ENCODE measurements around the gene SYPL1.

The SYPL1 gene

DNA sequence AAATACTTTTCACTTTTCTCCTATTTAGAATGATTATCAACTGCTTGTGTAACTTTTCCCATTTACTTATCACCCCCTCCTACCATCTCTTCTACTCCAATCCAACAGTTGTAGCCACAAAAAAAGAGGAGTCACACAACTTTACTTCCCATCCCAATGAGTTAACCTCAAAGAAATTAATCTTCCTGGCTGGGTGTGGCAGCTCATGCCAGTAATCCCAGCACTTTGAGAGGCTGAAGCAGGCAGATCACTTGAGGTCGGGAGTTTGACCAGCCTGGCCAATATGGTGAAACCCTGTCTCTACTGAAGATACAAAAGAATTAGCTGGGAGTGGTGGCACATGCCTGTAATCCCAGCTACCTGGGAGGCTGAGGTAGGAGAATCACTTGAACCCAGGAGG, 19.9 kb downstream of the SYPL1 start:
- DNase-seq (ENCODE audit: low spot score), result no peak

GRCh38 chr7:106089647-106090046, 22.5 kb downstream of the SYPL1 start:
- no peak for DNase-seq (ENCODE audit: low spot score)

DNA sequence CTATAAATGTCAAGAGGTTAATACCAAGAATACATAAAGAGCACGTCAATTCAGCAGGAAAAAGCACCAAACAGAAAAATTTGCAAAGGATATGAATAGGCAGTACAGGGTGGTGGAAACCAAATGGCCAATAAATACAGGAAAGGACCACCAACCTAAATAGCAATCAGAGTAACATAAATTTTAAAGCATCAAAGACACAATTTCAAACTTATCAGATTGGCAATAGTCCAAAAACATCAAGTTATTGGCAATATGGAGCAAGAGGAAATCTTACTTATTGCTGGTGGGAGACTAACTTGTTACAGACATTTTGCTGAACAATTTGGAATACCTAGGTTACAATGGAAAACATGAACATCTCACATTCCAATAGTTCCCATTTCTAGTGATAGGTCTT, 24.1 kb downstream of the SYPL1 start:
- no peak for DNase-seq (ENCODE audit: low spot score)

- no peak for DNase-seq (ENCODE audit: low spot score)
Observed at GRCh38 chr7:106086062-106086461, 26.1 kb downstream of the SYPL1 start.

DNA sequence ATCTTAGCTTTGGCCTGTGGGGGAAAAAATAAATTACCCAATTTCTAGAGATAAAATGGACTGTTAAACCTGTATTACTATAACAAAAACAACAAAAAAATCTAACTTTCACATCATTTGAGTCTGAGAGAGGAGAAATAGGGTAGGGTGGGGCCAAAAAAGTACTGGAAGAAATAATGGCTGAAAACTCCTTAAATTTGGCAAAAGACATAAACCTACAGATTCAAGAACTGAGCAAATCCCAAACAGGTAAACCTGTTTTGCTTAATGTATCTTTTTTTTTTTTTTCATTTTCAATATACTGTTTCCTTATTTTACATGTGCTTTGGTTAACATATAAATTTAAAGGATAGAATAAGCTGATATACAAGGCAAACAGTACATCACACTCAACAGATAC, 27.1 kb downstream of the SYPL1 start:
- DNase-seq (ENCODE audit: low spot score), result no peak

DNA sequence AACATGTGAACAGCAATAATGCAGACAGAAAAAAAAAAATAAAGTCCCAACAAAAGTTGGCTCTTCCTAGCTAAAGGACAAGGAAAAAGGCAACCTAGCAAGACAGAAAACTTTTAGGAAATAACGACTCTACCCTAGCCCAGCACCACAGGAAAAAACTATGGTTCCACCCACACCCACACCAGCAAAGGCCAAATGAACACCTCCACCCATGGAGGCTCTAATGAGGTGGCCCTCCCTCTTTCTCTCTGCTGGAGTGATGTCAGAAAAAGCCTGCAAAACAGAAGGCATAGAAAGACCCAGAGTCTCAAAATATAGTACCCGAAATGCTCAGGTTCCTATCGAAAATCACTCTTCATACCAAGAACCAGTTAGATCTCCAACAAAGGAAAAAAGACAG, 28.4 kb downstream of the SYPL1 start:
- no peak for DNase-seq (ENCODE audit: low spot score)

DNA sequence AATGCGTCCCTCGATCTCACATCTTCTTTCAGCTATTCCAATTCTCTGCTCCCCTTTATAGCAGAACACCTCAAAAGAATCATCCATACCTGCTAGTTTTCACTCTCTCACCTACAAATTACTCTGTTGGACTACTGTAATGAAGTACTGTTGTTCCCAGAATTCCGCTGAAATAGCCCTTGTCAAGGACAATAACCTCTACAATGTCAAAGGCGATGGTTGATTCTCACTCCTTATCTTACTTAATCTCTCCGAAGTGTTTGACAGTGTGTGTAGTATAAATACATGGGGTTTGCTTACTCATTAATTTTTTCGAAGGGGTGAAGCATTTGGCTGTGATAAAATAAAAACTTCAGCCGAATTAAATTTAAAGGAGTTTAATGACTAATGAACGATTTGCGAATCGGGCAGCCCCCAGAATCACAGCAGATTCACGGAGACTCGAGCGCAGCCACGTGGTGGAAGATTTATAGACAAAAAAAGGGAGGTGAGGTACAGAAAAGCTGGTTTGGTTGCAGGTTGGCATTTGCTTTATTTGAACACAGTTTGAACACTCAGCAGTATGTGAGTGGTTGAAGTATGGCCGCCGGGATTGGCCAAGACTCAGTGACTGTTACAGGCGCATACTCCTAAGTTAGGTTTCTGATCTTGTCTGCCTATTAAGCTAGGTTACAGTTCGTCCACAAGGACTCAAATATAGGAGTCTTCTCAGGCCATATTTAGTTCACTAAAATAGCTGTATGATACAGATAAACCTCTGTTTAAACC, 29.8 kb downstream of the SYPL1 start:
- DNase-seq (ENCODE audit: low spot score), result no peak

DNA sequence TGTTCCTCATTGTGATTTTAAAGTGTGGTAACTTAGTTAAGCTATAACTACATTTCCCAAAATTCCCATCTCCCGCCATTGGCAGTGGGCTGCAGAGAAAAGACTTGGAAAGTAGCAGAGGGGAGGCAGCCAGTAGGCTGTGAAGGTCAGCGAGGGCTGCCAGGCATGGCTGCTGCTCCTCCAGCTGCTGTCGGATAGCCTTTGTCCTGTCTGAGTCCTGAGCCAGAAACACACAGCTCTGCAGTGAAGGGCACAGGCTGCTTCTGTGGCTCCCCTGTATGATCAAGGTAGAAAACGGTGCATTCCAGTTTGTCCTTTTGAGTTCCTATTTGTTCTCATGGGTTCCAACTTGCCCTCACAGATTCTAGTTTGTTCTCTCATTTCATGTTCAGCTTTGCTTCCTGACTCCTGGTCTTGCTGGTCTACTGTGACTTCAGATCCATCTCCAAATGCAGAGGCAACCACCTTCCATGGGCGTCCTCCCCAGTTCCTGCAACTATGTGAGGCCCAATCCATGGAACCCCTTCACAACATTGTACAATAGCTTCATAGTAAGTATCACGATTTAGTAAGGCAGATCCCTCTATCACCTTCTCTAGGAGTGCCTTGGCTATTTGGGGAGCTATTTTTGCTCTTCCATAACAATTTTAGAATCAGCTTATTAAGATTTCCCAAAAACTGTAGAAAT, 31.7 kb downstream of the SYPL1 start:
- DNase-seq (ENCODE audit: low spot score), result no peak

GRCh38 chr7:106076537-106076936, 35.6 kb downstream of the SYPL1 start:
- DNase-seq (ENCODE audit: low spot score), result no peak

GRCh38 chr7:106075937-106076336, 36.2 kb downstream of the SYPL1 start:
- DNase-seq (ENCODE audit: low spot score), result no peak

GRCh38 chr7:106074257-106074656, 37.9 kb downstream of the SYPL1 start:
- no peak for DNase-seq (ENCODE audit: low spot score)

DNA sequence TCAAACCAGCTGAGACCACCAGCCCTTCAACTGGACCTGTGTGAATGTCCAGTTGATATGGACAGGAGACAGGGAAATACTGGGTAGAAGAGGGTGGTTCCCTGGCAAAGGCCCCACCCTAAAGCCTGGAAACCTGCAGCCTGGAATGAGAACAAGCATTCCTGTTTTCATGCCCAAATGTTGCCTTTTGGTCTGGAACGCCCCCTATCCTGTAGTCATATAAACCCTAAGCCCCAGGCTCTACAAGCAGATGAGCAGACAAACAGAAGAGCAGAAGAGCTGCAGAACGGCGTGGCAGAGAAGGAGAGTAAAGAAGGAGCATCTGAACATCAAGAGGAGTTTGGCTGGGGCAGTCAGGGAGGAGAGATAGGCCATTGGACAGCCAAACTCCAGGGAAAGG, 38.4 kb downstream of the SYPL1 start:
- no peak for DNase-seq (ENCODE audit: low spot score)

DNA sequence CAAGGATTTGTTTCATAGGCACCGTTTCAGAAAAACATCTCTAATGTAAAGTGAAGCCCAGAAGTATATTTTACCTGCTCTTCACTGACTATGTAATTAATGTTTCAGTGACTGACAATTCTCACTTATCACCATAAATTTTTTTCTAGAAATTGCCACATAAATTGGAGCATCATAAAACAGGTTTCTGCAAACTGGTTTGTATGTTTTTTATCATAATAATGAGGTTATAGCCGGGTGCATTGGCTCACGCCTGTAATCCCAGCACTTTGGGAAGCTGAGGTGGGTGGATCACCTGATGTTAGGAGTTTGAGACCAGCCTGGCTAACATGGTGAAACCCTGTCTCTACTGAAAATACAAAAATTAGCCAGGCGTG, 39.4 kb downstream of the SYPL1 start:
- DNase-seq (ENCODE audit: low spot score), result no peak

DNA sequence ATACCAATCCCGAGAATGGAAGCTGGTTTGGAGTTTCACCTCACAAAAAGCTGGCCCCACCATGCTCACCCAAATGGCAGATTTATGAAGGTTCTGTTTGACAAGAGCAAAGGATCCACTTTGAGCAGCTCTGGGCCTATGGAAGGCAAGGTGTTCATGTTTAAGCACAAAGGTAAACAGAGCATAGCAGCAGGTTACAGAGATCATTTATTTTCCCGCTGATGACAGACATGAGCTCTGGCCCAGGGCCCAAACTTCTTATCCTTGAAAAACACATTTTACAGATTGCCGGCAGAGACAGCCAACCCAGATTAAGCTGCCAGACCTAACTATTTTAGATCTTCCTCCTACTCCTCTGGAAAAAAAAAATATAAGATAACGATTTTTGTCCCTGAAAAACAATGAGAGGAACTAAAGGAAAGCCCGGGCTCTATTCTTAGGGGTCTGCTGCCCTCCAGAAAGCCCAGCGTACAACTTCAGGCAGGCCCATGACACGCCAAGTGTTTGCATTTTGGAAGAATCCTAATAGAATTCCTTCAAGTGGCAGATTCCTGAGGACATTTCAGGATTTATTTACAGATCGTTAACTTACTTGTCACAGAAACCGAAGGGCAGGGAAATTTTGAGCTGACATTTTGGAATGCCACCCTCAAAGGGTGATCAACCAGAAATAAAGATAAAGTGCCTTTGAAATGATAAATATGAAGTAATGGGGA, 40.0 kb downstream of the SYPL1 start:
- DNase-seq (ENCODE audit: low spot score), result no peak

DNA sequence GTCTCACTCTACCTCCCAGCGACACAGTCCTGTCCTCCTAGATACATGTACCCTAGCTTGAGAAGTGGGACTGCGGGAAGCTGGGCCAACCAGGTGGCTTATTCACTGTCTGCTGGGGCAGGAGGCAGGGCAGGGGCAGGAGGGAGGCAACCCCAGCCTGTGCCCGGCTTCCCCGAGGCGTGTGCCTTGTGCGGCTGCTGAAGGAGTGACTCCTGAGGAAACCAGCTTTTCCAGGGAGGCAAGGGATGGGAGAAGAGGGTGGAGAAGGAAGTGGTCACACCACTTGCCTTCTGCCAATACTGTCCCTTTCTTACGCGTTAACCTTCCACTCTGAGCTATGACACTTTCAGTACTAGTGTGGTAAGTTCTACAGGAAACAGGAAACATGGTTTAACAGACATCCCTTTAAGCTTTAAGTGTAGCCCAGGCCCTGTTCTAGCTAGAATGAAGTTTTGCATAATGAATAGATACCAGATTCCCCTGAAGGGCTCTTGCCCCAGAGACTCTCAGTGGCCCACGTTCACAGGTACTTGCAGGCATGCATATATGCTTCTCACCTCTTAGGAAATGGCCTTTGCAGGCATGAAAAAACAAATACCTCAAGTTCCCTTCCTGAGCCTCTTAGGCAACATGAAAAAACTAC, 40.6 kb downstream of the SYPL1 start:
- no peak for DNase-seq (ENCODE audit: low spot score)

DNA sequence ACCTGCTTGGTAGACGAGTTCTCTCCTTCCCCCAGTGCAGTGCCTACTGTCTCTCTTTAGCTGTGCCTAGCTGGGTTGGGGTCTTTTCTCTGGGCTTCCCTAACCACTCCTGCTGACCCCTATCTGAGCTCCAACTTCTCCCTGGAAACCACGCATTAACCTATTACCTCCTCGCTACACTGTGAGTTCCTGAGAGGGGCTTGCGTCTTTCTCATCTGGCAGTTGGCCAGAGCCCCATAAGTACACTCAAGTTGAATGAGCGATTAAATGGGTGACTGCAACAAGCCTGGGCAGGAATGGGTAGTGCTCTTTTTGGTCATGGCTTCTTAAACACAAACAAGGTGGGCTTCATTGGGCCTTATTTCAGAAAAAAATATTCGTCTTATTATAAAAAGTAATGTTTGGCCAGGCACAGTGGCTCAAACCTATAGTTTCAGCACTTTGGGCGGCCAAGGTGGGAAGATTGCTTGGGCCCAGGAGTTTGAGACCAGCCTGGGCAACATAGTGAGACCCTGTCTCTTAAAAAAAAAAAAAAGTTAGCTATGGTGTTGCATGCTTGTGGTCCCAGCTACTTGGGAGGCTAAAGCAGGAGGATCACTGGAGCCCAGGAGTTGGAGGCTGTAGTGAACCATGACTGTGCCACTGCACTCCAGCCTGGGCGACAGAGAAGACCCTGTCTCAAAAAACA, 41.4 kb downstream of the SYPL1 start:
- DNase-seq (ENCODE audit: low spot score), result no peak

DNA sequence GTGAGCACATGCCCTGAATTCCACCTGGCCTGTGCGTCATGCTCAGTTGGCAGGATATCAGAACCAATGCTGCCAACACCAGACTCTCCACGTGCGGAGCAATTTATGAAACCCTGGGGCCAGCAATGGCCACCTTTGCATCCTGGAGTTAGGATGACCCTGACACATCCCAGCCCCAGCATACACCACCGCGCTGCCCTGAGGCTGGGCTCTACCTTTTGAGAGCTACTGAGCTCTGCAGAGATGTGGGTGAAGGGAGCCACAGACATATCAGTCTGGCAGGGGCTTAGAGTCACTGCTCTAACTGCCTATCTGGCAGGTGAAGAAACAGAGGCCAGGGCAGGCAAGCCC, 41.9 kb downstream of the SYPL1 start:
- no peak for DNase-seq (ENCODE audit: low spot score)

DNA sequence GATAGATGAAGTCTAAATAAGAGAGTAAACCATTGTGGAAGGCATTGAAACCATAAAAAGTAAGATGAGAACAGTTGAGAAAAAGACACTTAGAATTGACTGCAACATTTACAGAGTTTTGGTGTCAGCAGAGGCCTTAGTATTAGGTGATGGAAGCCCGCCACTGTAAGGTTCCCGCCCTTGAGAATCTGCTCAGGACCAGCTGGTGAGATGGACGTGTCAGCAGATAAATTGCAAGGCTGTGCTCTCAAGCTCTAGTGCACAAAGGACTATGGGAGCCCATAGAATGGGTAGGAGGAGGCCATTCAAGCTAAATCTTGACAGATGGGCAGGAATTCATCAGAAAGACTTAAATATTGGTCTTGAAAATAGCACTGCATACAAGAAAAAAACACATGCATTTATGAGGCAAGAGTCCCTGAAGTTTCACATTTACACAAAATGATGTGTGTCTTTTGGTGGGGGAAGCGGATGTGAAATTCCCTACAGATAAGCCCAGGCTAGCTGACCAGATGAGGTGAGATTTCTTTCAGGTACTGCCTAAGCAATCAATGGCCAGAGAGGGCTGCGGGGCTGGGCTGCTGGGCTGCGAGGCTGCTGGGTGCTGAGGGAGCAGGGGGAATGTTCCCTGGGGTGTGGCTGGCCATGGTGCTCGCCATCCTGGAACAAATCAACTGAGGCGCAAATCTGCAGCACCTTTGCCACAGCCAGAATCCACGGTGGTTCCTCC, 42.5 kb downstream of the SYPL1 start:
- DNase-seq (ENCODE audit: low spot score), result no peak

GRCh38 chr7:106068986-106069385, 43.1 kb downstream of the SYPL1 start:
- no peak for DNase-seq (ENCODE audit: low spot score)

GRCh38 chr7:106068538-106068961, 43.6 kb downstream of the SYPL1 start:
- DNase-seq (ENCODE audit: low spot score), result no peak

GRCh38 chr7:106067678-106068077, 44.4 kb downstream of the SYPL1 start:
- DNase-seq (ENCODE audit: low spot score), result no peak
